NCI-H510A (cell line): Measurements from ENCODE around the gene KEAP1.

Source experiments
- DNase-seq: peaks from one replicate; lab custom pipeline; 2025; lab: John Stamatoyannopoulos, UW

Gene KEAP1

DNA sequence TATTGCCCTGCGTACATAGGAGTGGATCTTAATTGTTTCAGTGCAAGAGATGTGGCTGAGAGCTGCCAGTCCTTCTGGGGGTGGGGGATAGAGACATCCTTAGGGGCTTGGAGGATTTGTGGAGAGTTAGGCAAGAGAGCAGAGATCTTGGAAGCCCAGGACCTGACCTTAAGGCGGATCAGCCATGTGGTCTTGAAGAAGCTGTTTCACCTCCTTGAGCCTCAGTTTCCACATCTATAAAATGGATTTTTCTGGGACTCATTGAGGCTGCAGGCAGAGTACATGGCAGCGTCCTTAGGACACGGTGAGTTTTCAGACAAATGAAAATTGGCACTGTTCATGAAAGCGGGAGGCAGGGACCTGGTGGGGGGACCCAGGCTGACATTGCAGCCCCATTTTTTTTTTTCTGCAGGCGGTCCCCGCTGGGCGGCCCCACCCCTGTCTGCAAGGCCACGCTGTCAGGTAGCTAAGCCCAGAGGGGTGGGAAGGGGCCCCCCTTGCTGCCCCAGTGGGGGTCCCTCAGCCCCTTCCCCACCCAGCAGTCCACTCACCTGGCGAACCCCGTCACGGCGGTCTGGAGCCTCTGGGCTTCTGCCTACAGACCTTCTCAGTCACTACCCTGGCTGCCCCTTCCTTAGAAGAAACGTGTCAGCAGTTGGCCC, 52.8 kb downstream of the KEAP1 start:
- DNase-seq: no peak

- no peak for DNase-seq
Observed at GRCh38 chr19:10449037-10449436, 54.1 kb downstream of the KEAP1 start.

DNA sequence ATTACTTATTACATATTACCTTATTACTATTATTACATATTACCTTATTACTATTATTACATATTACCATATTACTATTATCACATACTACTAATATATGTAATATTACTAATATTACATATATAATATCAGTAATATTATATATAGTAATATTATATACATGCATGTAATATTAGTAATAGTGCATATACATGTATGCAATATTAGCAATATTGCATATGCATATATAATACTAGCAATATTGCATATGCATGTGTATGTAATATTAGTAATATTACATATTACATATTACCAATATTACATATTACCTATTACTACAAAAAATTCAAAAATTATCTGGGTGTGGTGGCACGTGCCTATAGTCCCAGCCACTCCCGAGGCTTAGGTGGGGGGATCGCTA, 60.5 kb downstream of the KEAP1 start:
- no peak for DNase-seq

DNA sequence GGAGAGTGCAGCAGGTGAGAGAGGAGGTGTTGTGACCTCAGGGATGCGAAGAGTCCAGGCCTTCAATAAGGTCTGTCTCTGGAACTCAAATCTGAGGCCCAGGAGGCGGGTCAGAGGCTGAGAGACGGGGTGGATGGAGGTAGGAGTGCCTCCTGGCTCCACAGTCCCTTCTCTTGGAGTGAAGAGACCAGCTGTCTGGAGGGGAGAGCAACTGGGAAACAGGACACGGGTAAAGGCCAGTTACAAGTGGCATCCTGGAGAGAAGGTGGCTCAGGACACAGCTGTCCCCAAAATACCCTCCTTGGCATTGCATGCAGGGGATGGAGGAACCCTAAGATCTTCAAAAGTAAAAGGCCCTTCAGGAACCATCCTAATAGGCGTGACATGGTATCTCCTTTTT, 63.6 kb downstream of the KEAP1 start:
- no peak for DNase-seq
